Colonic mucosa (tissue), 4 donors: Measurements from ENCODE around the gene TAF3. TPM values are rescaled to one million over a fixed set of nuclear protein-coding genes. Genes with fewer than 3 reads are reported as not detected.

Experiments
- DNase-seq: peaks from one replicate; pipeline ENCODE4 v3.0.0-alpha.2; 2020
- H3K27ac ChIP-seq: fragments of 200-600 bp; one replicate; pipeline ENCODE4 v1.8.0; 2021
- H3K27me3 ChIP-seq: fragments of 200-600 bp; one replicate; pipeline ENCODE4 v1.8.0; 2021
- H3K36me3 ChIP-seq: fragments of 200-600 bp; one replicate; pipeline ENCODE4 v1.8.0; 2021
- H3K4me1 ChIP-seq: fragments of 200-600 bp; one replicate; pipeline ENCODE4 v1.8.0; 2021; ENCODE audit warnings: mild to moderate bottlenecking
- H3K4me3 ChIP-seq: fragments of 200-600 bp; one replicate; pipeline ENCODE4 v1.8.0; 2021
- H3K9ac ChIP-seq, 2 donors: one replicate each; pipeline ENCODE4 v1.7.0; 2013; ENCODE audit warnings: control low read depth in 2 of 2, low read depth in 2 of 2, low read length in 2 of 2
- H3K9me3 ChIP-seq: fragments of 200-600 bp; one replicate; pipeline ENCODE4 v1.8.0; 2021
- intact Hi-C: fragments of 100-400 bp; cut with DNase I; formaldehyde crosslinking; loops from one replicate; pipeline ENCODE4 v1.14.1; 2022
- total RNA-seq, 2 donors: library from RNA; stranded (reverse); fragmentation: NEBNext Ultra II Directional in 1 of 2; extraction: Animal tissue kit (Norgen Biotek cat#: 25700) in 1 of 2; gene quantifications; one replicate each; pipeline ENCODE4 v1.2.1, GENCODE V29; 2021
- TF ChIP-seq, protein P1 (sequence below): fragments of 200-600 bp; IDR thresholded peaks from one replicate; pipeline ENCODE4 v1.8.0; 2022; ENCODE audit warnings: antibody characterized with exemption, mild to moderate bottlenecking
- donor health status: healthy.
- donor health status: DM: no; HTN: no; CAD: no.
- donor health status: DM: no; HTN: no; CAD: no.

Gene TAF3
- total RNA-seq, 2 donors from 2014 or later, result 4.4 to 6.3 TPM

DNA sequence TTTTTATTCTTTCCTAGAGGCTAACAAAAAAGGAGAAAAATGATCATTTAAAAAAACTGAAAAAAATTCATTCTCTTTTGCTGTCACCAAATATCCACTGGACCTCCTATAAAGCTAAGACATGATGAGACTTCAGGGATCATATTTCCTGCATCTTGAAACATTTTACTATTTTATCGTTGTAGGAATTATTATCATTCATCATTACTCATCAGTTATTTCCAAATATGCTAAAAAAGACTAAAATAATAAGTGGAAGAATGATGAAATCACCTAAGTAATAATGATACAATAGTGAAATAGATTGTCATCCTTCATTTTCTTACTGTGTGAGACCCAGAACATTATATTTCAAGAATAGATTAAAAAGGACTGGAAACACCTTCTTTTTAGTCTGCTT lies 28.3 kb downstream of the TAF3 start:
- intact Hi-C loops, result no loop called here
- Histone ChIP-seq H3K4me1 (no peaks in the 10 kb centered on the region), H3K9ac (no peak overlapping the region), H3K36me3 (no peaks in the 10 kb centered on the region), H3K27ac (no peak overlapping the region), H3K9me3 (no peaks in the 10 kb centered on the region), H3K4me3 (no peak overlapping the region), H3K27me3 (no peaks in the 10 kb centered on the region)
- TF ChIP-seq, protein P1, sequence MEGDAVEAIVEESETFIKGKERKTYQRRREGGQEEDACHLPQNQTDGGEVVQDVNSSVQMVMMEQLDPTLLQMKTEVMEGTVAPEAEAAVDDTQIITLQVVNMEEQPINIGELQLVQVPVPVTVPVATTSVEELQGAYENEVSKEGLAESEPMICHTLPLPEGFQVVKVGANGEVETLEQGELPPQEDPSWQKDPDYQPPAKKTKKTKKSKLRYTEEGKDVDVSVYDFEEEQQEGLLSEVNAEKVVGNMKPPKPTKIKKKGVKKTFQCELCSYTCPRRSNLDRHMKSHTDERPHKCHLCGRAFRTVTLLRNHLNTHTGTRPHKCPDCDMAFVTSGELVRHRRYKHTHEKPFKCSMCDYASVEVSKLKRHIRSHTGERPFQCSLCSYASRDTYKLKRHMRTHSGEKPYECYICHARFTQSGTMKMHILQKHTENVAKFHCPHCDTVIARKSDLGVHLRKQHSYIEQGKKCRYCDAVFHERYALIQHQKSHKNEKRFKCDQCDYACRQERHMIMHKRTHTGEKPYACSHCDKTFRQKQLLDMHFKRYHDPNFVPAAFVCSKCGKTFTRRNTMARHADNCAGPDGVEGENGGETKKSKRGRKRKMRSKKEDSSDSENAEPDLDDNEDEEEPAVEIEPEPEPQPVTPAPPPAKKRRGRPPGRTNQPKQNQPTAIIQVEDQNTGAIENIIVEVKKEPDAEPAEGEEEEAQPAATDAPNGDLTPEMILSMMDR, result no peak
- no peak for DNase-seq

DNA sequence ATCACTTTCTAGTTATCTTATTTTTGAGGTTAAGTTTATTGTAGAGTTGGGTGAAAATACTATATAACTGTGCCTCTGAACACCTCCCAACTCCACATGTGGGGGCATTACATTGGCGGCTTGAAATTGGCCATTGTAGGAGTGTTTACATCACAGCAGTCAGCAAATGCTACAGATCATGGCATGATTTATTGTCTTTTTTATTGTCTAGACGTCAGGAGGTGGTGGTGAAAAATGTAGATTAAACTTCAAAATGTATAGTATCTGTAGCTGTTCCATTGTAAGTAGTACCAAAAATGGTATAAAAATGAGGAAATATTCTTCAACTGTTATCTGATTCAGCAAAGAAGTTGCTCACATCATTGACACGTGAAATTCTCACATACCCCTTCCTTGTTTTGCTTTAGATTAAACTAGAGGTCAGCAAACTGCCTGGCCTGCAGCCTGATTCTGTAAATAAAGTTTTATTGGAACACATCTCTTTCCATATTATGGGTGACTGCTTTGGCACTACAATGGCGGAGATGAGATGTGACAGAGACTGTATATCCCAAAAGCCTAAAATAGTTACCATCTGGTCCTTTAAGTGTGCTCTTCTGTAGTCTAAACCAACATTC lies 35.0 kb downstream of the TAF3 start:
- TF ChIP-seq, protein P1, result no peak
- intact Hi-C loops, result no loop called here
- H3K36me3 ChIP-seq, result no peaks in the 10 kb centered on the region
- H3K27me3 ChIP-seq, result no peaks in the 10 kb centered on the region
- H3K4me3 ChIP-seq, result no peak overlapping the region
- no peak overlapping the region for H3K9ac ChIP-seq
- no peak for DNase-seq
- peaks cover 5% of the 10 kb centered on the region for H3K4me1 ChIP-seq
- H3K9me3 ChIP-seq, result no peaks in the 10 kb centered on the region
- H3K27ac ChIP-seq, result no peak overlapping the region

DNA sequence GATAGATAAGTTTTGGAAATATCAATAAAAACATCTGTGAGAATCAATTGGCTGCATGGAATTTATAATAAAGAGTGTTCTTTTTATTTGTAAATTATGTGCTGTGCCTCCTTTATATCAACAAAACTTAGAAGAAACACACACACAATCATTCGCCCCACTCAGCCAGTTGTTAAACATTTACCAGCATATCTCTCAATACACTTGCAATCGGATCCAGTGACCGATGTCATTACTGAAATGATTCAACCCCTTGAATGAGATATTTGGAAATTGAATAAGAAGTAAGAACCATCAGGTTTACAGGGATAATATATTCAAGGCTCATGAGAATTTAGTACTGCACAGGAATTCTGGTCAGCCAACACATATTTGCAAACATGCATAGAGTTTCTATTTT lies 35.6 kb downstream of the TAF3 start:
- DNase-seq, result no peak
- TF ChIP-seq, protein P1, result no peak
- no peak overlapping the region for H3K27ac ChIP-seq
- H3K4me1 ChIP-seq, result peaks cover 5% of the 10 kb centered on the region
- no peak overlapping the region for H3K4me3 ChIP-seq
- intact Hi-C loops, result no loop called here
- H3K36me3 ChIP-seq, result no peaks in the 10 kb centered on the region
- H3K9me3 ChIP-seq, result no peaks in the 10 kb centered on the region
- H3K27me3 ChIP-seq, result no peaks in the 10 kb centered on the region
- no peak overlapping the region for H3K9ac ChIP-seq

- Histone ChIP-seq H3K9me3 (no peaks in the 10 kb centered on the region), H3K4me3 (no peak overlapping the region), H3K4me1 (peaks cover 5% of the 10 kb centered on the region), H3K36me3 (no peaks in the 10 kb centered on the region), H3K27me3 (no peaks in the 10 kb centered on the region), H3K27ac (no peak overlapping the region), H3K9ac (no peak overlapping the region)
- no peak for DNase-seq
- intact Hi-C loops, result no loop called here
- TF ChIP-seq, protein P1, result no peak
Observed at GRCh38 chr10:7855205-7855604, 36.9 kb downstream of the TAF3 start.

- no peaks in the 10 kb centered on the region for H3K9me3 ChIP-seq
Observed at GRCh38 chr10:7856678-7857077, 38.4 kb downstream of the TAF3 start.

More at GRCh38 chr10:7856678-7857077, 38.4 kb downstream of the TAF3 start:
- H3K36me3 ChIP-seq, result no peaks in the 10 kb centered on the region
- H3K9ac ChIP-seq, result no peak overlapping the region
- TF ChIP-seq, protein P1, result no peak
- H3K4me1 ChIP-seq, result peaks cover 5% of the 10 kb centered on the region
- intact Hi-C loops, result no loop called here
- no peak for DNase-seq
- H3K27ac ChIP-seq, result no peak overlapping the region
- H3K4me3 ChIP-seq, result no peak overlapping the region
- no peaks in the 10 kb centered on the region for H3K27me3 ChIP-seq
